Cortex of kidney (tissue), 1 donor: ENCODE data around the gene FAM83B.
"Not testable (repeated sequence)": the region's sequence is repeated elsewhere in the genome, so short reads cannot be mapped to it uniquely, and the experiment has no call there.

Source experiments
- DNase-seq: peaks from one replicate; lab custom pipeline; 2025; lab: John Stamatoyannopoulos, UW

FAM83B gene

GRCh38 chr6:54860132-54860531 is 13.6 kb downstream of the FAM83B start:
- no peak for DNase-seq

GRCh38 chr6:54860739-54861138 is 14.2 kb downstream of the FAM83B start:
- DNase-seq: no peak

GRCh38 chr6:54861905-54862616 is 15.5 kb downstream of the FAM83B start:
- no peak for DNase-seq

- no peak for DNase-seq
Observed at GRCh38 chr6:54864272-54864671, 17.7 kb downstream of the FAM83B start.

GRCh38 chr6:54865091-54865631 is 18.6 kb downstream of the FAM83B start:
- no peak for DNase-seq

- DNase-seq: no peak
Observed at GRCh38 chr6:54868556-54868955, 22.0 kb downstream of the FAM83B start.

GRCh38 chr6:54873599-54873998 is 27.0 kb downstream of the FAM83B start:
- DNase-seq: no peak

GRCh38 chr6:54874349-54875048 is 27.9 kb downstream of the FAM83B start:
- no peak for DNase-seq

- DNase-seq: no peak
Observed at GRCh38 chr6:54875539-54875938, 29.0 kb downstream of the FAM83B start.

GRCh38 chr6:54876365-54876764 is 29.8 kb downstream of the FAM83B start:
- no peak for DNase-seq

GRCh38 chr6:54876871-54877270 is 30.3 kb downstream of the FAM83B start:
- DNase-seq: no peak

- DNase-seq: no peak
Observed at GRCh38 chr6:54877713-54878317, 31.2 kb downstream of the FAM83B start.

GRCh38 chr6:54878718-54879117 is 32.1 kb downstream of the FAM83B start:
- no peak for DNase-seq

- DNase-seq: no peak
Observed at GRCh38 chr6:54879188-54879985, 32.8 kb downstream of the FAM83B start.

- no peak for DNase-seq
Observed at GRCh38 chr6:54881067-54881730, 34.6 kb downstream of the FAM83B start.

GRCh38 chr6:54881891-54882290 is 35.3 kb downstream of the FAM83B start:
- DNase-seq: not testable (repeated sequence)

GRCh38 chr6:54886932-54887584 is 40.5 kb downstream of the FAM83B start:
- DNase-seq: no peak

GRCh38 chr6:54891536-54891935 is 45.0 kb downstream of the FAM83B start:
- no peak for DNase-seq

GRCh38 chr6:54892831-54893230 is 46.3 kb downstream of the FAM83B start:
- no peak for DNase-seq

- DNase-seq: no peak
Observed at GRCh38 chr6:54893818-54894217, 47.2 kb downstream of the FAM83B start.

GRCh38 chr6:54896302-54896701 is 49.7 kb downstream of the FAM83B start:
- no peak for DNase-seq
